ENCODE data around the gene THSD7A. TPM values are rescaled to one million over a fixed set of nuclear protein-coding genes. Genes with fewer than 3 reads are reported as not detected.

The THSD7A gene
- total and polyA plus RNA-seq, 11 donors = 0.11 to 5.2 (median 1.1) TPM

DNA sequence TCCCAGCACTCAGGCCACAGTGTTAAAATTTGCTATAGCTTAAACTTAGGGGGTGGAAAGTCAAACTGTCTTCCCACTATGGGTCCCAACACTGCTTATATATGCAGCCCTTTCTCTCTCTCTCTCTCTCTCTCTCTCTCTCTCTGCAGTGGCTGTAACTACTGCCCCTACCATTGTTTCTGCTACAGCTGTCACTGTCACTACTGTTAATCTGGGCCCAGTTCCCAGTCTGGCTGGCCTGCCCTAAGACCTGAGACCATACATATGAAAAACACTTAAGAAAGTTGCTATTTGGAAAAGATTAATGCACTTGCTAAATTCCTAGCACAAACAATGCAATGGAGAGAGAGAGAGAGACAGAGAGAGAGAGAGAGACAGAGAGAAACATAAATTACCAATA, 78.6 kb downstream of the THSD7A start:
- Histone ChIP-seq H3K4me1 (no peaks in the 10 kb centered on the region), H3K9me3 (no peaks in the 10 kb centered on the region), H3K27ac (no peak overlapping the region), H3K4me3 (no peak overlapping the region), H3K27me3 (no peaks in the 10 kb centered on the region), H3K36me3 (no peaks in the 10 kb centered on the region)
- TF ChIP-seq POLR2A (IDR thresholded peaks at IDR 0.05) = no peak
- TF ChIP-seq, protein P1, sequence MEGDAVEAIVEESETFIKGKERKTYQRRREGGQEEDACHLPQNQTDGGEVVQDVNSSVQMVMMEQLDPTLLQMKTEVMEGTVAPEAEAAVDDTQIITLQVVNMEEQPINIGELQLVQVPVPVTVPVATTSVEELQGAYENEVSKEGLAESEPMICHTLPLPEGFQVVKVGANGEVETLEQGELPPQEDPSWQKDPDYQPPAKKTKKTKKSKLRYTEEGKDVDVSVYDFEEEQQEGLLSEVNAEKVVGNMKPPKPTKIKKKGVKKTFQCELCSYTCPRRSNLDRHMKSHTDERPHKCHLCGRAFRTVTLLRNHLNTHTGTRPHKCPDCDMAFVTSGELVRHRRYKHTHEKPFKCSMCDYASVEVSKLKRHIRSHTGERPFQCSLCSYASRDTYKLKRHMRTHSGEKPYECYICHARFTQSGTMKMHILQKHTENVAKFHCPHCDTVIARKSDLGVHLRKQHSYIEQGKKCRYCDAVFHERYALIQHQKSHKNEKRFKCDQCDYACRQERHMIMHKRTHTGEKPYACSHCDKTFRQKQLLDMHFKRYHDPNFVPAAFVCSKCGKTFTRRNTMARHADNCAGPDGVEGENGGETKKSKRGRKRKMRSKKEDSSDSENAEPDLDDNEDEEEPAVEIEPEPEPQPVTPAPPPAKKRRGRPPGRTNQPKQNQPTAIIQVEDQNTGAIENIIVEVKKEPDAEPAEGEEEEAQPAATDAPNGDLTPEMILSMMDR (IDR thresholded peaks at IDR 0.05) = no peak
- DNase-seq (no peak), ATAC-seq (no peak)
- intact Hi-C loops (cut with DNase I) = no loop called here

DNA sequence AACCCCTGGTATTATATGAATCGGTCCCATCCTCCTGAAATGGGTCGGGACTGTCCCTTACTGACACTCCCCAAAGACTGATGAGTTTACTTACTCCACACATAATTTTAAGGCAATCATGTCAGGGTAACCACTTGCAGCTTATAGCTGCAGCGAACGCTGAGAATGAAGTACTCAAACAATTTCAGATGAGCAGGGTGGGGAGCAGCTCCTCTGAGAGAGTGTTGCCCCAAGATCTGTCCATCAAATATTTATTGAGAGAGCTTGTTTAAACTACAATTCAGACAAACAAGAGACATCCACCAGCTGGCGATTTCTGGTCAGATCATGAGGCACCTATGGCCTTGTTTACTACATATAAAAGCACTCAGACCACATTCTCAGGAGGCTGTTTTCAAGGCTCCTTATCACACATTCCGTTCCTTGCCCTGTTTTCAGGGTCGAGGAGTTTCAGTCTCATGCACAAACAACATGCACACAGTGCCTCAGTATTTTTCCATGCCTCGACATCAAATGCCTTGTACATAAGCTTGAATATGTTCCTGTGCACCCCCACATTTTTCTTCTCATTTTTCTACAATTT, 80.1 kb downstream of the THSD7A start:
- H3K4me1 ChIP-seq = no peaks in the 10 kb centered on the region
- H3K27me3 ChIP-seq = no peaks in the 10 kb centered on the region
- 77 to 81% (median 80%) methylated on average over 8 of the region's 8 CpGs for WGBS, 4 donors
- TF ChIP-seq, protein P1 (IDR thresholded peaks at IDR 0.05) = no peak
- no peak for TF ChIP-seq POLR2A (IDR thresholded peaks at IDR 0.05)
- no peak overlapping the region for H3K4me3 ChIP-seq
- DNase-seq (no peak), ATAC-seq (no peak)
- H3K36me3 ChIP-seq = no peaks in the 10 kb centered on the region
- intact Hi-C loops (cut with DNase I) = no loop called here
- no peaks in the 10 kb centered on the region for H3K9me3 ChIP-seq
- no peak overlapping the region for H3K27ac ChIP-seq

DNA sequence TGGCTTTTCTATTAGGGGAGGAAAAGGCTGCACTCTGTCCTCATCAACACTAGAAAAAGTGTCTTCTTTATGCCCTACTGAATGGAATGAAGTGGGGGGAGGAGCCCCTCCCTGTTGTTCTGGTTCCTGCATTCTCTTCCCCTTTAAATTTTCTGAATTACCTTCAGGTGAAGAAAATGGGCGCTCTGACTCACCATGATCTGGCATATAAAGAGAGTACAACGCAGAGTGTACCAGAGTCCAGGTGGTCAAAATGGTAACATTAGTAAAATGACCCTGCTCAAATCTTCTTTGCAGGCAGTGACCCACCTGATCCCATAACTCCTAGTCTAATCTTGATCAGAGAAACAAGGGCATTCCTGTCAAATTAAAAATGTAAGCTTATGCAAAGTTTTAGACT, 80.7 kb downstream of the THSD7A start:
- no peaks in the 10 kb centered on the region for H3K27me3 ChIP-seq
- H3K4me1 ChIP-seq = no peaks in the 10 kb centered on the region
- H3K9me3 ChIP-seq = no peaks in the 10 kb centered on the region
- no peak for ATAC-seq
- WGBS, 4 donors = 93 to 100% (median 95%) methylated on average over 2 of the region's 2 CpGs
- no peaks in the 10 kb centered on the region for H3K36me3 ChIP-seq
- H3K27ac ChIP-seq = no peak overlapping the region
- TF ChIP-seq, protein P1 (IDR thresholded peaks at IDR 0.05) = no peak
- TF ChIP-seq POLR2A (IDR thresholded peaks at IDR 0.05) = no peak
- no peak overlapping the region for H3K4me3 ChIP-seq
- no peak for DNase-seq
- intact Hi-C loops (cut with DNase I) = no loop called here

DNA sequence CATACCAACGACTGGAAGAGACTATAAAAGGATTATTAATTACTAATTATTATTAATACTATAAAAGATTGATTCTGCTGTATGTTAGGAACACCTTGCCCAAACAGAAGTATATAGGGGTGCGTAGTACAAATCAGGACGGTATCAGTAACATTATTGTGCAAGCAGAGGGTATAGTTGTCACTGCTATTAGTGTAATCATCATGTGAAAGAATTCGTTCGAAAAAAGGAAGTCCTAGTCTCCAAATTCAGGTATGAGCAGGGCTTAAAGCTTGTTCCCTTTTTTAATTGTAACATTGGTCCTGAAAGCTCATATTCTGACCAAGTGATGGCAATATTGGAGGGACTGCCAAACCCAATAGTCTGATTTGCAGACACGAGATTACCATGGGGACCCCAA, 81.8 kb downstream of the THSD7A start:
- no peaks in the 10 kb centered on the region for H3K27me3 ChIP-seq
- WGBS, 4 donors = 81 to 96% (median 89%) methylated on average over 6 of the region's 6 CpGs

More for the DNA sequence above, 81.8 kb downstream of the THSD7A start:
- DNase-seq (no peak), ATAC-seq (no peak)
- TF ChIP-seq, protein P1 (IDR thresholded peaks at IDR 0.05) = no peak
- TF ChIP-seq POLR2A (IDR thresholded peaks at IDR 0.05) = no peak
- Histone ChIP-seq H3K4me3 (no peak overlapping the region), H3K36me3 (no peaks in the 10 kb centered on the region), H3K9me3 (peaks cover 0 to 2% (median 0%) of the 10 kb centered on the region in 12 donors), H3K27ac (no peak overlapping the region), H3K4me1 (no peaks in the 10 kb centered on the region)
- intact Hi-C loops (cut with DNase I) = no loop called here

All from heart left ventricle (tissue), 16 donors.